HL-60 (cell line): ENCODE results near the gene LINC01488.

Experiments
- GABPA ChIP-seq: IDR thresholded peaks from 2 replicates; pipeline ENCODE4 v1.6.1; 2012; ENCODE audit warnings: low read depth
- POLR2AphosphoS5 ChIP-seq: IDR thresholded peaks from 2 replicates; pipeline ENCODE4 v1.6.1; 2012; ENCODE audit warnings: low read depth
- REST ChIP-seq: IDR thresholded peaks from 2 replicates; pipeline ENCODE4 v1.6.1; 2012; ENCODE audit warnings: low read depth; ENCODE audit not compliant: insufficient replicate concordance
- SPI1 ChIP-seq: IDR thresholded peaks from 2 replicates; pipeline ENCODE4 v1.6.1; 2012; ENCODE audit warnings: low read depth, mild to moderate bottlenecking, borderline replicate concordance
- TF ChIP-seq, protein P1 (sequence below): IDR thresholded peaks from one replicate; pipeline ENCODE4 v1.5.1; 2011; ENCODE audit warnings: low read length, control low read depth, inconsistent platforms; ENCODE audit not compliant: insufficient read depth

GRCh38 chr11:69509846-69510390 lies 28.5 kb downstream of the LINC01488 start:
- TF ChIP-seq, protein P1, sequence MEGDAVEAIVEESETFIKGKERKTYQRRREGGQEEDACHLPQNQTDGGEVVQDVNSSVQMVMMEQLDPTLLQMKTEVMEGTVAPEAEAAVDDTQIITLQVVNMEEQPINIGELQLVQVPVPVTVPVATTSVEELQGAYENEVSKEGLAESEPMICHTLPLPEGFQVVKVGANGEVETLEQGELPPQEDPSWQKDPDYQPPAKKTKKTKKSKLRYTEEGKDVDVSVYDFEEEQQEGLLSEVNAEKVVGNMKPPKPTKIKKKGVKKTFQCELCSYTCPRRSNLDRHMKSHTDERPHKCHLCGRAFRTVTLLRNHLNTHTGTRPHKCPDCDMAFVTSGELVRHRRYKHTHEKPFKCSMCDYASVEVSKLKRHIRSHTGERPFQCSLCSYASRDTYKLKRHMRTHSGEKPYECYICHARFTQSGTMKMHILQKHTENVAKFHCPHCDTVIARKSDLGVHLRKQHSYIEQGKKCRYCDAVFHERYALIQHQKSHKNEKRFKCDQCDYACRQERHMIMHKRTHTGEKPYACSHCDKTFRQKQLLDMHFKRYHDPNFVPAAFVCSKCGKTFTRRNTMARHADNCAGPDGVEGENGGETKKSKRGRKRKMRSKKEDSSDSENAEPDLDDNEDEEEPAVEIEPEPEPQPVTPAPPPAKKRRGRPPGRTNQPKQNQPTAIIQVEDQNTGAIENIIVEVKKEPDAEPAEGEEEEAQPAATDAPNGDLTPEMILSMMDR: no peak
- TF ChIP-seq POLR2AphosphoS5: no peak
- TF ChIP-seq GABPA: no peak
- TF ChIP-seq REST: no peak
- TF ChIP-seq SPI1: no peak
